GM18867 (cell line): ENCODE results near the gene FAM180B.

ENCODE experiments used
- ATAC-seq: cut with Tn5 transposase; IDR thresholded peaks from one replicate; pipeline ENCODE4 v1.9.1; 2021; ENCODE audit warnings: mild to moderate bottlenecking, moderate library complexity; ENCODE audit not compliant: unreplicated experiment

Gene FAM180B

GRCh38 chr11:47566149-47566698 is 20.3 kb upstream of the FAM180B start:
- ATAC-seq = no peak

DNA sequence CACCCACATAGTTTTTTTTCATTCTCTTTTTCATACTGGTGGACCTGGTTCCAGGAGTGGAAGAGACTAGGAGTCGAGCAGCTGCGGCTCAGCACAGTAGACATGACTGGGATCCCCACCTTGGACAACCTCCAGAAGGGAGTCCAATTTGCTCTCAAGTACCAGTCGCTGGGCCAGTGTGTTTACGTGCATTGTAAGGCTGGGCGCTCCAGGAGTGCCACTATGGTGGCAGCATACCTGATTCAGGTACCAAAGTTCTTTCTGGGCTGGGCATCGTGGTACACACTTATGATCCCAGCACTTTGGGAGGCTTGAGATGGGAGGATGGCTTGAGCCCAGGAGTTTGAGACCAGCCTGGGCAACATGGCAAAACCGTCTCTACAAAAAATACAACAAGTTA is 16.8 kb upstream of the FAM180B start:
- ATAC-seq = no peak

GRCh38 chr11:47570651-47571356 is 15.7 kb upstream of the FAM180B start:
- ATAC-seq = no peak

DNA sequence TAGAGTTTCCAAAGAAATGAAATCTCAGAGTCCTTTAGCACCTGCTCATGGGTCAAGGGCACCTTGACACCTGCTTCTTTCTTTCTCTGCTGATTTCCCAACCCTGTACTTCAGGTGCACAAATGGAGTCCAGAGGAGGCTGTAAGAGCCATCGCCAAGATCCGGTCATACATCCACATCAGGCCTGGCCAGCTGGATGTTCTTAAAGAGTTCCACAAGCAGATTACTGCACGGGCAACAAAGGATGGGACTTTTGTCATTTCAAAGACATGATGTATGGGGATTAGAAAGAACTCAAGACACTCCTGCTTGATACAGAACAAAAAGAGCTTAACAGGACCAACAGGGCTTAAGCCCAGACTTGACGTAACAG is 15.1 kb upstream of the FAM180B start:
- no peak for ATAC-seq

- no peak for ATAC-seq
Measured at GRCh38 chr11:47571895-47572294, 14.6 kb upstream of the FAM180B start.

GRCh38 chr11:47572715-47573255 is 13.7 kb upstream of the FAM180B start:
- ATAC-seq = no peak

GRCh38 chr11:47573321-47573720 is 13.2 kb upstream of the FAM180B start:
- no peak for ATAC-seq

DNA sequence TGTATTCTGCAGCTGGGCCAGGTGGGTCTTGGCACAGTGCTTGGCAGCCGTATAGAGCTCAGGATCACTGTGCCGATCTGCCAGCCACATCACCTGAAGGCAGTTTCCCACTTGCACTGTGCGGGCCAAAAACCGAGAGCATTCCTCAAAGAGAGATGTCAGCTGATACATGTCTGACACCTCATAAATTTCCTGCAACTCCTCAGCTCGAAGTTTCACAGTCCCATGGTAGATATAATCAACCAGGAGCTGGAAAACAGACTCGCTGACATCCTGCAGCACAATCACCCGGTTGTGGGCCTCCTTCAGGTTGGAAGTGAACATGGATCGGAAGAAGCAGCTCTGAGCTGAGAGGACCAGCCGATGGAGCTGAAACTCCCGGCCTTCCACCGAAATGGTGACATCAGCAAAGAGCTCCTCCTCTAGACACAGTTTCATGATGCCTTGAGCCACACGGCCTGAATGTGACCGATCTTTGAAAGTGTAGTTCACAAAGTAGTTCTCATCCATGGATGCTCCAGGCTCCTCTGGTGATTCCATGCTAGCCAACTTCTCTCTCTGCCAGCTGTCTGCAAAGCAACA is 8.9 kb upstream of the FAM180B start:
- ATAC-seq = no peak

DNA sequence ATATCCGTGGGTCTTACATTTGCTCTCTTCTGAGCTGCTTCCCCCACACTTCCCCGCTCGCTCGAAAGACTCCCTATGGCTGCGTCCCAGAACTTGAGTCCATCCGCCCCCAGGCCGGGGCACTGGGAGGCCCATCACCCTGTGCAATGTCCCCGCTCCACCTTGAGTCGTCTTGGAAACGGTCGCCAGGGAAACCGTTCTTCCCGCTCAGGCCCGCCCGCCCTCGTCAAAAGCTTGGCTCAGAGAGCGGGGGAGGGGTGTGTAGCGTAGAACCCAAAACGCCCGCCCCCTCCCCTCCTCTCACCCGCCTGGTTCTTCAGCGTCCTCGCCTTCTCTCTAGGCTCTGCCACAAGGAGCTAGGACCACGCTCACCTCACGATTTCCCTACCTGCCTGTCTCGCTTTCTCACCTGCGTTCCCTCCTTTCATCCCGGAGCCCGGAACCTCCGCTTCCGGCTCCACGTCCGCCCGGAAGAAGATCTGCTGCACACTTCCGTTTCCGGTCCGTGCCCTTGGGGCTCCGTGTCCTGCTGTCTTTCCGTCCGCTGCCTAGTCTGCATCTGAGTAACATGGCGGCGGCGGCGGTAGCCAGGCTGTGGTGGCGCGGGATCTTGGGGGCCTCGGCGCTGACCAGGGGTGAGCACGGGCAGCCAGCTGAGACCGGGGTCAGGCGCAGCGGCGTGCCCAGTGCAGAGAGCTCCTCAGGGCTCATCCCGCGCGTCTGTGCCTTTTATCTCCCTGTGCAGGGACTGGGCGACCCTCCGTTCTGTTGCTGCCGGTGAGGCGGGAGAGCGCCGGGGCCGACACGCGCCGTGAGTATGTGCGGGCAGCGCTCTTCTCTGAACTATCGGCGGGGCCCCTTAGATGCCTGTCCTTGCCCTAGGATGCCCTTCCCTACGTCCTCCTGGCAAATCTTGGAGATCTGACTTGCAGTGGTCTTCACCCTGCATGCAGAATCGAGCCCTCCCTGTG is 7.7 kb upstream of the FAM180B start, which contains the start of the genes KBTBD4 and NDUFS3:
KBTBD4 (minus strand) TSS at position 447 of the 971 bp plus-strand sequence; CDS start at position 428, 19 bp downstream.
NDUFS3 (plus strand) TSS at position 551 of the 971 bp plus-strand sequence; CDS start at position 569, 18 bp downstream.
- peak; percentile 90 for ATAC-seq

GRCh38 chr11:47583844-47584243 is 2.6 kb upstream of the FAM180B start:
- ATAC-seq = no peak

GRCh38 chr11:47587039-47587716 is 700 bp downstream of the FAM180B start:
- ATAC-seq = no peak

DNA sequence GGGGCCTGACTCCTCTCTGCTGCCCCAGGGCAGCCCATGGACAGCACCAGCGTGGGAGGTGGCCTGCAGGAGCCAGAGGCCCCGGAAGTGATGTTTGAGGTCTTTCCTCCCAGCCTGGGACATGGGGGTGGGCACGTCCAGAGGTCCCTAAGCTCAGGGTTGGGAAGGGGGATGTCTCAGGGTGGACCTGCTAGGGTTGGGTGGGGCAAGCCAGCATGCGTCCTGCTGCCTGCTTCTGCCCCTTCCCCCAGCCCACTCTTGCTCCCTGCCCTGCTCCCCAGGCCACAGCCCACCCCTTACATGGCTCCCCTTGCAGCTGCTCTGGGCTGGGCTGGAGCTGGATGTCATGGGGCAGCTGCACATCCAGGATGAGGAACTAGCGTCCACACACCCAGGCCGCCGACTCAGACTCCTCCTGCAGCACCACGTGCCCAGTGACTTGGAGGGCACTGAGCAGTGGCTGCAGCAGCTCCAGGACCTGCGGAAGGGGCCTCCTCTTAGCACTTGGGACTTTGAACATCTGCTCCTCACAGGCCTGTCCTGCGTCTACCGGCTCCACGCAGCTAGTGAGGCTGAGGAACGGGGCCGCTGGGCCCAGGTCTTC is 1.3 kb downstream of the FAM180B start:
- no peak for ATAC-seq

- ATAC-seq = no peak
Measured at GRCh38 chr11:47589118-47589517, 2.6 kb downstream of the FAM180B start.

DNA sequence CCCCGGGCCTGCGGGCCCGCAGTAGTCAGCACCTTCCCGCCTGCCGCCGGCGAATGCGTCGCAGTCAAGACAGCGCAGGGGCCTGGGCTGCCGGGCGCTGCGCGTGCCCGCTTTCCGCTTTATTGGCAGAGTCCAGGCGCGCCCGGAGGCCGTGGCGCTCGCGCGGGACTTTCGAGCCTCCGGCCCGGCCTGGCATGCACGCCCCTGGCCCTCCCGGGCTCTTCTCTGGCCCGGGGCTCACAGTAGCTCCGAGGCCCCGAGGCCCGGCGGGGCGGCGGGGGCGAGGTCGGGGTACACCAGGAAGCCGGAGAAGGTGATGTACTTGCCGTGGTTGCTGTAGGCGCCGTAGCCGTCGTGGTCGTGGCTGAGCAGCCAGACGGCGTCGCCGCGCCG is 3.1 kb downstream of the FAM180B start:
- no peak for ATAC-seq

GRCh38 chr11:47589977-47590861 is 3.7 kb downstream of the FAM180B start:
- no peak for ATAC-seq

DNA sequence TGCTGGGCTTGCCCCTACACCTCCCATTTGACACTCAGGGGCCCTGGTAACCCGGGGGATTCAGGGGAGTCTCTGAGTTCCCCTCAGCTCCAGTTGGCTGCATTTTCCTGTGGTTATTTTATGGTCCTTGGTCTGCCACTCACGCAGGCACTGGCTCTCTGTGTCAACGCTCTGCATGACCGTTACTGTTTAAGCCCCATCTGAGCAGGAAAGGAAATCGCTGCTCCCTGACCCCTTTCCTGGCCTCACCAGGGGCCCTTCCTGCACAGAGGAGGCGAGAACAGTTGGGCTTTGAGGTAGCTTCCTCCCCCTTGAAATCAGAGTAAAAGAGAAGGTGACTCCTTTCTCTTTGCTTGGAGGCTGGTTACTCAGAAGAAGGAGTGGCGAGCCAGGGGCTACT is 5.3 kb downstream of the FAM180B start:
- ATAC-seq = no peak

GRCh38 chr11:47592251-47592650 is 5.8 kb downstream of the FAM180B start:
- no peak for ATAC-seq

DNA sequence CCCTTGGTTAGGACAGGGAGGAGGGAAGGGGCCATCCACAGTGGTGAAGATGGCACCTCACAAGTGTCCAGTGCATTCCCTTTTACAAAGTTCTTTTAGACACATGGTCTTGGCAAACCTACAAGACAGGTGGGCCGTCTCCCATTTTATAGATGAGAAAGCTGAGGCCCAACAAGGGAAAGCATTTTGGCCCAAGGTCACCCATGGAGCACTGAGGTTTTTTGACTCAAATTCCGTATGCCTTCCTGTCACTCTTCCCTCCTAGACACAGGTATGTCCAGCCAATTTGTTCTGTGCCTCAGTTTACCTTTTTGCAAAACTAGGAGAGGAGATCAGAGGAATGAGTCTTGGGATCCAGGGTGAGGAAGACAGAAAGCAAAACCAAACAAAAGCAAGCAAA is 6.5 kb downstream of the FAM180B start:
- no peak for ATAC-seq

DNA sequence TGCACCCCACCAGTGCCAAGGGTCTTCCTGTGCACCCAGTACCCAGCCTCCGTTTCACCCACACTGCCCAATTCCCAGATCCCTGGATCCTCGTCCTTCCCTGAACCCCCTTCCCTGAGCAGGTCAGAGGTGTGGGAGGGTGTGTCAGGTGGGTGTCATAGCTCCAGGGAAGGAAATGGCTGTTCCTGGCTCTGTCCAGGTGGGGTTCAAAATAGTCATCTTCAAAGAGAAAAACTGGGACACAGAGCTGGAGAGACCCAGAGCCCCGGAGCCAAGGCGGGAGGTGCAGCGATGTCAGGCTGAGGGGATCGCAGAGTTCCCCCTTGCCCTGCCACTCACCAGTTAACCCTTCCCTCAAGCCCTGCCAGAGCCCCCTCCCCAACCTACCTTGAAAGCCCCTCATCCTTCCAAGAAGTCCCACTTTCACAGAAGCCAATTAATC is 7.0 kb downstream of the FAM180B start:
- no peak for ATAC-seq
